ENCODE results near the gene UBD.

Gene UBD

DNA sequence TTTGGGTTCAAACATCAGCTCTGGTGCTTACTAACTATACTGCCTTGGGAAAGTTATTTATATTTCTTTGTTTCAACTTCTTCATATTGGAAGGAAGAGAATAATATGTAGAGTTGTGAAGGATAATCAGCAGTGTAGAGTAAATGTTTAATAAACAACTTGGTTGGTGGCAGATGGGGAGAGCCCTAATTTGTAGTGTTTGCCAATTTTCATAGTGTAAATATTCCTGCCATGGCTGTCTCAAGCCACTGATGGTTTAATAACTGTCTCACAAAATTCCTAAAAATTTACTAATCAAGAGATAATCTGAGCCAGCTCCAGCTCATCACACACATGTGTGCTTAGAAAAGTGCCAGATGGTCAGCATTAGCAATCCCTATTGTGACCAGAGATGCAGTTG is 25.3 kb upstream of the UBD start, which contains the start of gene OR2H2:
Gene OR2H2 (plus strand): TSS at position 301 of the 400 bp plus-strand sequence. CDS start 2,824 bp downstream, outside the sequence.
- Histone ChIP-seq H3K79me1 (replicated peaks; ENCODE audit: low read length, poor library complexity, severe bottlenecking) (no peaks in the 10 kb centered on the region), H3K4ac (ENCODE audit: low read depth in 1 of 2, low read length in 2 of 2) (no peak within 1 kb of the TSS), H2BK15ac (ENCODE audit: low read depth, poor library complexity, severe bottlenecking) (no peak within 1 kb of the TSS), H3K23ac (ENCODE audit: low read length in 2 of 2) (no peak within 1 kb of the TSS), H3K36me3 (ENCODE audit: control insufficient read depth in 1 of 2, insufficient read depth in 2 of 2, low read depth in 1 of 2, low read length in 2 of 2) (no peaks in the 10 kb centered on the region), H3K9me3 (ENCODE audit: control insufficient read depth, low read length) (no peaks in the 10 kb centered on the region), H2AFZ (ENCODE audit: low read depth, low read length) (no peak within 1 kb of the TSS), H2BK120ac (ENCODE audit: low read depth, low read length) (no peak within 1 kb of the TSS), H3K14ac (ENCODE audit: low read length in 2 of 2) (no peak within 1 kb of the TSS), H3K9ac (ENCODE audit: low read length) (no peak within 1 kb of the TSS), H2BK12ac (ENCODE audit: low read length in 2 of 2) (no peak within 1 kb of the TSS), H2AK5ac (ENCODE audit: low read length, severe bottlenecking) (no peak within 1 kb of the TSS), H2BK5ac (ENCODE audit: low read depth, low read length, poor library complexity, severe bottlenecking) (no peak within 1 kb of the TSS), H3K18ac (ENCODE audit: low read depth in 1 of 2, low read length in 2 of 2) (no peak within 1 kb of the TSS), H3K4me2 (ENCODE audit: low read length, poor library complexity, severe bottlenecking) (no peak within 1 kb of the TSS), H3K27ac (ENCODE audit: low read length, poor library complexity, severe bottlenecking) (no peak within 1 kb of the TSS), H3K27me3 (ENCODE audit: control insufficient read depth in 1 of 2, insufficient read depth in 1 of 2, low read length in 2 of 2) (peaks cover 7 to 43% of the 10 kb centered on the region in 2 experiments), H3K4me1 (ENCODE audit: control insufficient read depth, insufficient read depth, low read depth, low read length) (peaks cover 2% of the 10 kb centered on the region), H3K4me3 (ENCODE audit: insufficient read depth in 1 of 2, low read depth in 1 of 2, low read length in 2 of 2) (no peak within 1 kb of the TSS), H4K8ac (ENCODE audit: low read length) (no peak within 1 kb of the TSS), H4K91ac (ENCODE audit: low read length) (no peak within 1 kb of the TSS)
- DNase-seq: no peak

DNA sequence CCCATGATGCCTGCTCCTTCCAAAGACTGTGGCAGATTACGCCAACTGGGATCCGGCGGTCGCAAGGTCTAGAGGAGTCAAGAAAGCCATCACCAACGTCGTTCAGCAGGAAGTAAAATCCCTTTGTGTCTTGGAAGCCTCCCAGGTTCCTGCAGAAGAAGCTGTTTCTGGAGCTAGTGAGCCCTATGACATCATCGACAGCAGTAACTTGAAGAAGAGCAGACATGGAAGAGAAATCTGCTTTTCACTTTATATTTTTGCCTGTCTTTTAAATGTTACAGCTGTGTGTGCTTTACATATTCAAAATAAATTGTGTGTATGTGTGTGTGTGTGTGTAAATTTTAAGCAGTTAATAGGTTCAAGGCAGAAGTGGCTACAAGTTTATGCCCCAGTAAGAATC is 18.0 kb upstream of the UBD start:
- no peak overlapping the region for H2BK15ac ChIP-seq (ENCODE audit: low read depth, poor library complexity, severe bottlenecking)
- no peaks in the 10 kb centered on the region for H3K9me3 ChIP-seq (ENCODE audit: control insufficient read depth, low read length)
- H3K18ac ChIP-seq (ENCODE audit: low read depth in 1 of 2, low read length in 2 of 2): no peak overlapping the region
- H2AFZ ChIP-seq (ENCODE audit: low read depth, low read length): no peak overlapping the region
- H3K4ac ChIP-seq (ENCODE audit: low read depth in 1 of 2, low read length in 2 of 2): no peak overlapping the region
- no peak overlapping the region for H2AK5ac ChIP-seq (ENCODE audit: low read length, severe bottlenecking)
- H3K36me3 ChIP-seq (ENCODE audit: control insufficient read depth in 1 of 2, insufficient read depth in 2 of 2, low read depth in 1 of 2, low read length in 2 of 2): no peaks in the 10 kb centered on the region
- peaks cover 5 to 18% of the 10 kb centered on the region in 2 experiments for H3K27me3 ChIP-seq (ENCODE audit: control insufficient read depth in 1 of 2, insufficient read depth in 1 of 2, low read length in 2 of 2)
- H4K91ac ChIP-seq (ENCODE audit: low read length): no peak overlapping the region
- no peak overlapping the region for H3K4me3 ChIP-seq (ENCODE audit: insufficient read depth in 1 of 2, low read depth in 1 of 2, low read length in 2 of 2)
- H2BK5ac ChIP-seq (ENCODE audit: low read depth, low read length, poor library complexity, severe bottlenecking): no peak overlapping the region
- H3K4me2 ChIP-seq (ENCODE audit: low read length, poor library complexity, severe bottlenecking): no peak overlapping the region
- H2BK120ac ChIP-seq (ENCODE audit: low read depth, low read length): no peak overlapping the region
- 79% methylated on average over 7 of the region's 7 CpGs for WGBS
- DNase-seq: no peak
- peaks cover 2% of the 10 kb centered on the region for H3K4me1 ChIP-seq (ENCODE audit: control insufficient read depth, insufficient read depth, low read depth, low read length)
- no peaks in the 10 kb centered on the region for H3K79me1 ChIP-seq (replicated peaks; ENCODE audit: low read length, poor library complexity, severe bottlenecking)
- H3K27ac ChIP-seq (ENCODE audit: low read length, poor library complexity, severe bottlenecking): no peak overlapping the region
- no peak overlapping the region for H3K23ac ChIP-seq (ENCODE audit: low read length in 2 of 2)
- H3K9ac ChIP-seq (ENCODE audit: low read length): no peak overlapping the region
- H3K14ac ChIP-seq (ENCODE audit: low read length in 2 of 2): no peak overlapping the region
- H2BK12ac ChIP-seq (ENCODE audit: low read length in 2 of 2): no peak overlapping the region
- no peak overlapping the region for H4K8ac ChIP-seq (ENCODE audit: low read length)

DNA sequence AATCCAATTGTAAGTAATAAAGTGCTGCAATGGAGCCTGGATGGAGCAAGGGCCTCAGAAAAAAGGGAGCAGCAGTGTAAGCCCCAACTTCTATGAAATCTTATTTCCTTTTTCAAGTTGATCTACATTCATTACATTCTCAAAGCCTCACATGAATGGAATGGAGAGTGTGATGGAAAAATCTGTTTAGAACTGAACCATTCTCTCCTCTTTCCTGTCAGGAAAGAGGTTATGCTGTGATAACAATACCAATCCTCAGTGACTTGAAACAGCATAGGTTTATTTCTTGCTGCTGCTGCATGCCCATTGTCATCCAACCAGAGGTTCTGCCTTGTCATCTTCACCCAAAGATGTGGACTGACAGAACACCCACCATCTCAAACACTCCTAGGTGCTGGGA is 16.5 kb upstream of the UBD start:
- no peaks in the 10 kb centered on the region for H3K9me3 ChIP-seq (ENCODE audit: control insufficient read depth, low read length)
- H3K18ac ChIP-seq (ENCODE audit: low read depth in 1 of 2, low read length in 2 of 2): no peak overlapping the region
- no peak overlapping the region for H2AK5ac ChIP-seq (ENCODE audit: low read length, severe bottlenecking)
- H2BK12ac ChIP-seq (ENCODE audit: low read length in 2 of 2): no peak overlapping the region
- no peak overlapping the region for H2AFZ ChIP-seq (ENCODE audit: low read depth, low read length)
- H4K91ac ChIP-seq (ENCODE audit: low read length): no peak overlapping the region
- no peak overlapping the region for H3K27ac ChIP-seq (ENCODE audit: low read length, poor library complexity, severe bottlenecking)
- no peaks in the 10 kb centered on the region for H3K36me3 ChIP-seq (ENCODE audit: control insufficient read depth in 1 of 2, insufficient read depth in 2 of 2, low read depth in 1 of 2, low read length in 2 of 2)
- no peak overlapping the region for H2BK5ac ChIP-seq (ENCODE audit: low read depth, low read length, poor library complexity, severe bottlenecking)
- H3K23ac ChIP-seq (ENCODE audit: low read length in 2 of 2): no peak overlapping the region
- H3K79me1 ChIP-seq (replicated peaks; ENCODE audit: low read length, poor library complexity, severe bottlenecking): no peaks in the 10 kb centered on the region
- DNase-seq: no peak
- no peak overlapping the region for H2BK15ac ChIP-seq (ENCODE audit: low read depth, poor library complexity, severe bottlenecking)
- no peaks in the 10 kb centered on the region for H3K4me1 ChIP-seq (ENCODE audit: control insufficient read depth, insufficient read depth, low read depth, low read length)
- no peak overlapping the region for H3K4me3 ChIP-seq (ENCODE audit: insufficient read depth in 1 of 2, low read depth in 1 of 2, low read length in 2 of 2)
- H3K4ac ChIP-seq (ENCODE audit: low read depth in 1 of 2, low read length in 2 of 2): no peak overlapping the region
- H3K27me3 ChIP-seq (ENCODE audit: control insufficient read depth in 1 of 2, insufficient read depth in 1 of 2, low read length in 2 of 2): peaks cover 5 to 20% of the 10 kb centered on the region in 2 experiments
- no peak overlapping the region for H3K9ac ChIP-seq (ENCODE audit: low read length)
- no peak overlapping the region for H3K4me2 ChIP-seq (ENCODE audit: low read length, poor library complexity, severe bottlenecking)
- H3K14ac ChIP-seq (ENCODE audit: low read length in 2 of 2): no peak overlapping the region
- H2BK120ac ChIP-seq (ENCODE audit: low read depth, low read length): no peak overlapping the region
- no peak overlapping the region for H4K8ac ChIP-seq (ENCODE audit: low read length)

DNA sequence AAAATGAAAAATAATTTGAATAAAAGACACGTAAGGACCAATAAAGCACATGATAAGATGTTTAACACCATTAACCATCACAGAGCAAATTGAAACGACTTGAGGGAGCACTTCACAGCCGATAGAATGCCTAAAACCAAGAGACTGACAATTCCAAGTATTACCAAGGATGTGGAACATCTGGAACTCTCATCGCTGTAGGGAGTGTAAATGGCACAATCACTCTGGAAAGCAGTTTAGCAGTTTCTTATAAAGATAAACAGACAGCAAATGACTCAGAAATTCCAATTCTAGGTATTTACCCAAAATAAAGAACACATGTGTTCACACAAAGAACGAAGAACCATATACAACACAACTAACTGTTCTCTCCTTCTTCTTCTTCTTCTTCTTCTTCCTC is 8.5 kb upstream of the UBD start:
- no peak overlapping the region for H3K4me2 ChIP-seq (ENCODE audit: low read length, poor library complexity, severe bottlenecking)
- H3K27ac ChIP-seq (ENCODE audit: low read length, poor library complexity, severe bottlenecking): no peak overlapping the region
- no peak overlapping the region for H2AFZ ChIP-seq (ENCODE audit: low read depth, low read length)
- H3K18ac ChIP-seq (ENCODE audit: low read depth in 1 of 2, low read length in 2 of 2): no peak overlapping the region
- no peak overlapping the region for H3K4ac ChIP-seq (ENCODE audit: low read depth in 1 of 2, low read length in 2 of 2)
- H3K79me1 ChIP-seq (replicated peaks; ENCODE audit: low read length, poor library complexity, severe bottlenecking): no peaks in the 10 kb centered on the region
- H3K4me1 ChIP-seq (ENCODE audit: control insufficient read depth, insufficient read depth, low read depth, low read length): no peaks in the 10 kb centered on the region
- H3K4me3 ChIP-seq (ENCODE audit: insufficient read depth in 1 of 2, low read depth in 1 of 2, low read length in 2 of 2): no peak overlapping the region
- no peak overlapping the region for H2BK15ac ChIP-seq (ENCODE audit: low read depth, poor library complexity, severe bottlenecking)
- no peaks in the 10 kb centered on the region for H3K36me3 ChIP-seq (ENCODE audit: control insufficient read depth in 1 of 2, insufficient read depth in 2 of 2, low read depth in 1 of 2, low read length in 2 of 2)
- H2BK120ac ChIP-seq (ENCODE audit: low read depth, low read length): no peak overlapping the region
- no peak overlapping the region for H2AK5ac ChIP-seq (ENCODE audit: low read length, severe bottlenecking)
- no peak overlapping the region for H4K8ac ChIP-seq (ENCODE audit: low read length)
- H2BK5ac ChIP-seq (ENCODE audit: low read depth, low read length, poor library complexity, severe bottlenecking): no peak overlapping the region
- H3K14ac ChIP-seq (ENCODE audit: low read length in 2 of 2): no peak overlapping the region
- no peak overlapping the region for H4K91ac ChIP-seq (ENCODE audit: low read length)
- H3K27me3 ChIP-seq (ENCODE audit: control insufficient read depth in 1 of 2, insufficient read depth in 1 of 2, low read length in 2 of 2): peaks cover 0 to 11% of the 10 kb centered on the region in 2 experiments
- H3K9me3 ChIP-seq (ENCODE audit: control insufficient read depth, low read length): no peaks in the 10 kb centered on the region
- no peak overlapping the region for H3K9ac ChIP-seq (ENCODE audit: low read length)
- H3K23ac ChIP-seq (ENCODE audit: low read length in 2 of 2): no peak overlapping the region
- H2BK12ac ChIP-seq (ENCODE audit: low read length in 2 of 2): no peak overlapping the region
- WGBS: 68% methylated on average over 5 of the region's 5 CpGs
- no peak for DNase-seq
